Tibial artery (tissue), 4 donors: ENCODE data around the gene LRP1B.

Experiments
- DNase-seq, 2 donors: peaks; one replicate each; pipeline ENCODE4 v3.0.0-alpha.2; 2019
- H3K27ac ChIP-seq, 2 donors: fragments of 200-600 bp; sonication (generic) in 1 of 2; 1 replicate in 1 of 2; 2 replicates in 1 of 2; pipeline ENCODE4 v1.5.1; 2018 to 2019; ENCODE audit warnings: mild to moderate bottlenecking in 1 of 2
- H3K27me3 ChIP-seq, 2 donors: fragments of 200-600 bp; sonication (generic) in 1 of 2; one replicate each; pipeline versions ENCODE4 v1.5.1 to v1.6.0; 2016 to 2019
- H3K36me3 ChIP-seq, 3 donors: fragments of 200-600 bp; sonication (generic) in 2 of 3; one replicate each; pipeline ENCODE4 v1.5.1; 2016 to 2019; ENCODE audit warnings: mild to moderate bottlenecking in 2 of 3
- H3K4me1 ChIP-seq, 4 donors: fragments of 200-600 bp; sonication (generic) in 2 of 4; 1 replicate in 3 of 4; 2 replicates in 1 of 4; pipeline ENCODE4 v1.5.1; 2016 to 2019
- H3K4me3 ChIP-seq, 2 donors: fragments of 200-600 bp; sonication (generic) in 1 of 2; 1 replicate in 1 of 2; 2 replicates in 1 of 2; pipeline ENCODE4 v1.5.1; 2018 to 2019; ENCODE audit warnings: mild to moderate bottlenecking in 2 of 2
- H3K9me3 ChIP-seq, 3 donors: fragments of 200-600 bp; sonication (generic) in 1 of 3; one replicate each; pipeline ENCODE4 v1.5.1; 2016 to 2019
- intact Hi-C: fragments of 100-400 bp; cut with DNase I; formaldehyde crosslinking; loops from one replicate; pipeline ENCODE4 v1.15.0; 2023; ENCODE audit warnings: low total_unique reads
- TF ChIP-seq, protein P1 (sequence below), 2 experiments: fragments of 200-600 bp in 1 of 2; fragments of 450-650 bp in 1 of 2; IDR thresholded peaks; one replicate each; pipeline ENCODE4 v1.5.1; 2017 to 2019; ENCODE audit warnings: antibody characterized with exemption in 2 of 2, mild to moderate bottlenecking in 1 of 2, moderate library complexity in 1 of 2

Gene LRP1B

DNA sequence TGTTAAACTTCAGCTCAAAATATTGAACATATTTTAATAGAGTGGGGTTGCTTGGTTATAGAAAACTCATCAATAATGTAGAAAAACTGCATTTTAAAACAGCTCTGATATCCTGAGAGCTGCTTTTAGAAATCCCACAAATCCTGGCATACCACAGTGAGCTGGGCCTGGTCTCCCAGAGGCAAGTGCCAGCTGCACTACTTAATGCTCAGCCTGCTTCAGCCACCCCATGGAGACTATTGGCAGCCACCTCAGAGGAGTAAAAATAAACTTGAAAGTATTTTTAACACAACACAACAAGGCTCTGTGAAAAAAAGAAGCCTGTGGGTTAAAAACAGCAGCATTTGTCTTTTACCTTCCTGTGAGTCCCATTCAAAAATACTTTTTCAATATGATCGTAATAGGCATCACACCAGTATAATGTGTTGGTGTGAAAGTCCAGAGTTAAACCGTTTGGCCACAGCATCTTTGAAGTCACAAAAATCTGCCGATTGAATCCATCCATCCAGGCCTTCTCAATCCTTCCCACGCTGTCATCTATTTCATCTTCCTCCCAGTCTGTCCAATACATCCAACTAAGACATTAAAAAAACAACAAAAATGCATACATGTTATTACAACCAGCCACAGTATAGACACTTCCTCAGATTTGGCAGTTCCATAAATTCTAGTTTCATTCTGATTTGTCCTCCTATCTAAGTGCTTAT lies 1115.3 kb downstream of the LRP1B start:
- intact Hi-C loops, result no loop called here
- TF ChIP-seq, protein P1, sequence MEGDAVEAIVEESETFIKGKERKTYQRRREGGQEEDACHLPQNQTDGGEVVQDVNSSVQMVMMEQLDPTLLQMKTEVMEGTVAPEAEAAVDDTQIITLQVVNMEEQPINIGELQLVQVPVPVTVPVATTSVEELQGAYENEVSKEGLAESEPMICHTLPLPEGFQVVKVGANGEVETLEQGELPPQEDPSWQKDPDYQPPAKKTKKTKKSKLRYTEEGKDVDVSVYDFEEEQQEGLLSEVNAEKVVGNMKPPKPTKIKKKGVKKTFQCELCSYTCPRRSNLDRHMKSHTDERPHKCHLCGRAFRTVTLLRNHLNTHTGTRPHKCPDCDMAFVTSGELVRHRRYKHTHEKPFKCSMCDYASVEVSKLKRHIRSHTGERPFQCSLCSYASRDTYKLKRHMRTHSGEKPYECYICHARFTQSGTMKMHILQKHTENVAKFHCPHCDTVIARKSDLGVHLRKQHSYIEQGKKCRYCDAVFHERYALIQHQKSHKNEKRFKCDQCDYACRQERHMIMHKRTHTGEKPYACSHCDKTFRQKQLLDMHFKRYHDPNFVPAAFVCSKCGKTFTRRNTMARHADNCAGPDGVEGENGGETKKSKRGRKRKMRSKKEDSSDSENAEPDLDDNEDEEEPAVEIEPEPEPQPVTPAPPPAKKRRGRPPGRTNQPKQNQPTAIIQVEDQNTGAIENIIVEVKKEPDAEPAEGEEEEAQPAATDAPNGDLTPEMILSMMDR (IDR thresholded peaks at IDR 0.05), result no peak

GRCh38 chr2:141003967-141004657 lies 1126.7 kb downstream of the LRP1B start:
- no peak overlapping the region for H3K27ac ChIP-seq
- TF ChIP-seq, protein P1 (IDR thresholded peaks at IDR 0.05), result no peak
- no peaks in the 10 kb centered on the region for H3K27me3 ChIP-seq
- no peaks in the 10 kb centered on the region for H3K4me1 ChIP-seq
- DNase-seq, result no peak
- no peak overlapping the region for H3K4me3 ChIP-seq
- no peaks in the 10 kb centered on the region for H3K36me3 ChIP-seq
- intact Hi-C loops, result no loop called here
- no peaks in the 10 kb centered on the region for H3K9me3 ChIP-seq

More for the DNA sequence above, 1115.3 kb downstream of the LRP1B start:
- H3K4me1 ChIP-seq, result peaks cover 0 to 7% (median 0%) of the 10 kb centered on the region in 4 donors
- no peak for DNase-seq
- H3K36me3 ChIP-seq, result no peaks in the 10 kb centered on the region
- H3K27me3 ChIP-seq, result no peaks in the 10 kb centered on the region
- no peak overlapping the region for H3K4me3 ChIP-seq
- H3K27ac ChIP-seq, result no peak overlapping the region
- H3K9me3 ChIP-seq, result no peaks in the 10 kb centered on the region

DNA sequence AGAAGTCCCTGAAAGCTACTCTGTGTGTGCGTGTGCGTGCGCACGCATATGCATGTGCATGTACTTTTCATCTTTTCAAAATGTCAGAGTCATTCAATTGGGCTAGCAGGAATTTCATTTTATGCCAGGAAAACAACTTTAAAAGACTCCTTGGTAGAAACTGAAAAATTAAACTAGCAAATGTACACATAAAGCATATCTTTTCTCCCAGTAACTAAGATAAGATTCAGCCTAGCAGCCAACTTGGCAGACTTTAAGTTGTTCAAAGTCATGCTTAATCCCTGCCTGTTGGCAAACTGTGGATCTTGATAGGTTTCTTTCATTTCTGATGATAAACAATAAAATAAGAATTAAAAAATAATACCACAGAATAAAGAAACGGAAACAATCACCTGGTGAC lies 1129.1 kb downstream of the LRP1B start:
- no peak for DNase-seq
- Histone ChIP-seq H3K36me3 (no peaks in the 10 kb centered on the region), H3K27ac (no peak overlapping the region), H3K4me3 (no peak overlapping the region), H3K4me1 (peaks cover 0 to 12% (median 0%) of the 10 kb centered on the region in 4 donors), H3K27me3 (no peaks in the 10 kb centered on the region), H3K9me3 (no peaks in the 10 kb centered on the region)
- TF ChIP-seq, protein P1 (IDR thresholded peaks at IDR 0.05), result no peak
- intact Hi-C loops, result no loop called here

DNA sequence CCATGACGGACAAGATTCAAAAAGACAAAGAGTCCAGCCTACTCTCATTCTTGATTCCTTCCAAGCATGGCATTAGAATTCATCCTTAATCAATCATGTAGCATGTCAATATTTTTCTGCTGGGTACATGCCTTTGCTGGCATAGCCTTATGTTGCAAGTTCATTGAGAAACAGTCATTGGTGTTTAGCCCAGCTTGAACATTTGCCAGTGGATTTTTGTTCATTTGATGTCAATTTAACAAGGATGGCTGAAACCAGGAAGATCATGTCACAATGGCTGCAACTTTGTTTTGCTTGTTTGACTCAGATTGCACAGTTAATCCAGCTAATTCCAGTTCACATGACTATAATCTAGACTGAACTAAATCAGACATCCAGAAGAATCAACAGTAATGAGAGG lies 1132.2 kb downstream of the LRP1B start:
- TF ChIP-seq, protein P1 (IDR thresholded peaks at IDR 0.05), result no peak
- intact Hi-C loops, result no loop called here

GRCh38 chr2:140998017-140998416 lies 1132.8 kb downstream of the LRP1B start:
- H3K36me3 ChIP-seq, result no peaks in the 10 kb centered on the region
- intact Hi-C loops, result no loop called here
- no peaks in the 10 kb centered on the region for H3K27me3 ChIP-seq
- no peak overlapping the region for H3K27ac ChIP-seq
- DNase-seq, result no peak
- TF ChIP-seq, protein P1 (IDR thresholded peaks at IDR 0.05), result no peak
- H3K9me3 ChIP-seq, result no peaks in the 10 kb centered on the region
- H3K4me3 ChIP-seq, result no peak overlapping the region
- H3K4me1 ChIP-seq, result peaks cover 0 to 12% (median 0%) of the 10 kb centered on the region in 4 donors

More for the DNA sequence above, 1132.2 kb downstream of the LRP1B start:
- no peaks in the 10 kb centered on the region for H3K36me3 ChIP-seq
- no peak overlapping the region for H3K27ac ChIP-seq
- DNase-seq, result no peak
- H3K4me3 ChIP-seq, result no peak overlapping the region
- H3K27me3 ChIP-seq, result no peaks in the 10 kb centered on the region
- no peaks in the 10 kb centered on the region for H3K9me3 ChIP-seq
- H3K4me1 ChIP-seq, result peaks cover 0 to 12% (median 0%) of the 10 kb centered on the region in 4 donors
